ENCODE data around the gene PDE6D. TPM values are rescaled to one million over a fixed set of nuclear protein-coding genes. Genes with fewer than 3 reads are reported as not detected.

Gene PDE6D
- total RNA-seq, 2 experiments from 2014 or later: 25.6 to 27.1 TPM

- no peak overlapping the region for H3K27ac Mint-ChIP-seq
- H3K4me3 Mint-ChIP-seq: no peak overlapping the region
- CTCF ChIA-PET: no interaction called here
- H3K36me3 Mint-ChIP-seq (ENCODE audit: low read depth): peaks cover 6% of the 10 kb centered on the region
- DNase-seq: no peak
- H3K4me1 Mint-ChIP-seq (ENCODE audit: low read depth): no peaks in the 10 kb centered on the region
- no peaks in the 10 kb centered on the region for H3K9me3 Mint-ChIP-seq
- intact Hi-C loops (cut with micrococcal nuclease): no loop called here
- H3K27me3 Mint-ChIP-seq (ENCODE audit: low read depth): no peaks in the 10 kb centered on the region
Observed at GRCh38 chr2:231727621-231728020, 53.5 kb downstream of the PDE6D start.

DNA sequence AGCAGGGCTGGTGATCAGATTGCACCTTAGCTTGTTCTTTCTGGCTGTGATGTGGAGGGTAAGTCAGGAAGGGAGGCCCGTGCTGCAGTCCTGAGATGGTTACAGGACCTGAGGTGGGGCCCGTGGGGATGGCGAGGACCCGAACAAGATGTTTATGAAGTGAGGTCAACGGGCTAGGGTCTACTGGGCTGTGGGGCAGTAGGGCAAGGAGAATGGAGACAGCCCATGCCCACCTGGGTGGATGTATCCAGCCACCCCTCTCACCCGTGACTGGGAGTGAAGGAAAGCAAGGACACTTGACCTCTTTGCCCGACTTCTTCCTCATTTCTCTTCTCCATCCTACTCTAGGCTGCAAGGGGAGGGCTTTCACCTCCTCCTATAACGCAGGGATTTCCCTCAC, 54.8 kb downstream of the PDE6D start:
- Mint-ChIP-seq H3K36me3 (ENCODE audit: low read depth) (peaks cover 5% of the 10 kb centered on the region), H3K27ac (no peak overlapping the region), H3K4me1 (ENCODE audit: low read depth) (no peaks in the 10 kb centered on the region), H3K4me3 (no peak overlapping the region), H3K27me3 (ENCODE audit: low read depth) (no peaks in the 10 kb centered on the region), H3K9me3 (no peaks in the 10 kb centered on the region)
- no peak for DNase-seq
- CTCF ChIA-PET: interaction anchor here (2.4 to 3.0 kb wide), 3 partner anchors 11 to 114 kb away, joined by 11 to 38 read pairs (median 21); no protein-coding TSS in a partner anchor
- intact Hi-C loops (cut with micrococcal nuclease): no loop called here

- intact Hi-C loops (cut with micrococcal nuclease): no loop called here
- no peaks in the 10 kb centered on the region for H3K9me3 Mint-ChIP-seq
Observed at GRCh38 chr2:231725476-231725875, 55.6 kb downstream of the PDE6D start.

DNA sequence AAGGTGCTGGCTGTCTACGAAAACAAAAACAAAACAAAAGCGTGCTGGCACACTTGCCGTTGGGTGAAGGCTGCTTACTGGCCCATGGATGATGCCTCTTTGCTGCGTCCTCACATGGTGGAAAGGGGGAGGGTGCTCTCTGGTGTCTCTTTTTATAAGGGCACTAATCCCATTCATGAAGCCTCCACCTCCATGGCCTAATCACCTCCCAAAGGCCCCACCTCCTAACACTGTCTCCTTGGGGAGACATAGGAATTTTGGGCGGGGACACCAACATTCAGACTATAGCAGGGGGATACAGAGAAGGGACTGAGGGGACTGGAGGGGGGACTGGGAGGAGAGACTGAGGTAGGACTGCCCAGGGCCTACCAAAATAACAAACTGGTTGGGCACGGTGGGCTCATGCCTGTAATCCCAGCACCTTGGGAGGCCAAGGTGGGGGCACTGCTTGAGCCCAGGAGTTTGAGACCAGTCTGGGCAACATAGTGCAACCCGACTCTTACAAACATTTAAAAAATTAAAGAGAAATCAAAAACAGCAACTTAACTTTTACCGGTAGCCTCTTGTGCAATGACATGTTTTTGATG, 58.3 kb downstream of the PDE6D start:
- Mint-ChIP-seq H3K4me3 (no peak overlapping the region), H3K9me3 (no peaks in the 10 kb centered on the region), H3K27ac (no peak overlapping the region), H3K36me3 (ENCODE audit: low read depth) (peaks cover 1% of the 10 kb centered on the region), H3K27me3 (ENCODE audit: low read depth) (no peaks in the 10 kb centered on the region), H3K4me1 (ENCODE audit: low read depth) (no peaks in the 10 kb centered on the region)
- DNase-seq: no peak
- CTCF ChIA-PET: interaction anchor here (12.1 kb wide), 1 partner anchor 46 kb away, joined by 408 read pairs; no protein-coding TSS in a partner anchor
- intact Hi-C loops (cut with micrococcal nuclease): no loop called here

More at GRCh38 chr2:231725476-231725875, 55.6 kb downstream of the PDE6D start:
- CTCF ChIA-PET: interaction anchor here (1.2 to 3.0 kb wide), 6 partner anchors 10 to 113 kb away, joined by 3 to 38 read pairs (median 8); no protein-coding TSS in a partner anchor
- H3K4me1 Mint-ChIP-seq (ENCODE audit: low read depth): no peaks in the 10 kb centered on the region
- no peak overlapping the region for H3K4me3 Mint-ChIP-seq
- H3K27me3 Mint-ChIP-seq (ENCODE audit: low read depth): no peaks in the 10 kb centered on the region
- H3K36me3 Mint-ChIP-seq (ENCODE audit: low read depth): peaks cover 4% of the 10 kb centered on the region
- H3K27ac Mint-ChIP-seq: no peak overlapping the region
- no peak for DNase-seq

GRCh38 chr2:231720987-231721966, 59.8 kb downstream of the PDE6D start:
- Mint-ChIP-seq H3K27ac (no peak overlapping the region), H3K36me3 (ENCODE audit: low read depth) (no peaks in the 10 kb centered on the region), H3K9me3 (no peaks in the 10 kb centered on the region), H3K4me3 (no peak overlapping the region), H3K27me3 (ENCODE audit: low read depth) (no peaks in the 10 kb centered on the region), H3K4me1 (ENCODE audit: low read depth) (no peaks in the 10 kb centered on the region)
- DNase-seq: no peak
- intact Hi-C loops (cut with micrococcal nuclease): no loop called here
- CTCF ChIA-PET: interaction anchor here (0.5 to 12.1 kb wide), 6 partner anchors 21 to 239 kb away, joined by 3 to 408 read pairs (median 3); no protein-coding TSS in a partner anchor

GRCh38 chr2:231720292-231720986, 60.6 kb downstream of the PDE6D start:
- H3K4me1 Mint-ChIP-seq (ENCODE audit: low read depth): no peaks in the 10 kb centered on the region
- H3K9me3 Mint-ChIP-seq: no peaks in the 10 kb centered on the region
- H3K27me3 Mint-ChIP-seq (ENCODE audit: low read depth): no peaks in the 10 kb centered on the region
- H3K36me3 Mint-ChIP-seq (ENCODE audit: low read depth): no peaks in the 10 kb centered on the region
- CTCF ChIA-PET: interaction anchor here (0.5 to 12.1 kb wide), 3 partner anchors 20 to 44 kb away, joined by 3 to 408 read pairs (median 4); no protein-coding TSS in a partner anchor
- no peak for DNase-seq
- H3K27ac Mint-ChIP-seq: no peak overlapping the region
- no peak overlapping the region for H3K4me3 Mint-ChIP-seq
- intact Hi-C loops (cut with micrococcal nuclease): no loop called here

- Mint-ChIP-seq H3K4me1 (ENCODE audit: low read depth) (peaks cover 7% of the 10 kb centered on the region), H3K4me3 (no peak overlapping the region), H3K27ac (no peak overlapping the region), H3K36me3 (ENCODE audit: low read depth) (no peaks in the 10 kb centered on the region), H3K27me3 (ENCODE audit: low read depth) (no peaks in the 10 kb centered on the region), H3K9me3 (no peaks in the 10 kb centered on the region)
- CTCF ChIA-PET: interaction anchor here (8.9 to 12.1 kb wide), 2 partner anchors 31 to 42 kb away, joined by 123 to 408 read pairs; no protein-coding TSS in a partner anchor
- intact Hi-C loops (cut with micrococcal nuclease): no loop called here
- no peak for DNase-seq
Observed at GRCh38 chr2:231718799-231719198, 62.3 kb downstream of the PDE6D start.

DNA sequence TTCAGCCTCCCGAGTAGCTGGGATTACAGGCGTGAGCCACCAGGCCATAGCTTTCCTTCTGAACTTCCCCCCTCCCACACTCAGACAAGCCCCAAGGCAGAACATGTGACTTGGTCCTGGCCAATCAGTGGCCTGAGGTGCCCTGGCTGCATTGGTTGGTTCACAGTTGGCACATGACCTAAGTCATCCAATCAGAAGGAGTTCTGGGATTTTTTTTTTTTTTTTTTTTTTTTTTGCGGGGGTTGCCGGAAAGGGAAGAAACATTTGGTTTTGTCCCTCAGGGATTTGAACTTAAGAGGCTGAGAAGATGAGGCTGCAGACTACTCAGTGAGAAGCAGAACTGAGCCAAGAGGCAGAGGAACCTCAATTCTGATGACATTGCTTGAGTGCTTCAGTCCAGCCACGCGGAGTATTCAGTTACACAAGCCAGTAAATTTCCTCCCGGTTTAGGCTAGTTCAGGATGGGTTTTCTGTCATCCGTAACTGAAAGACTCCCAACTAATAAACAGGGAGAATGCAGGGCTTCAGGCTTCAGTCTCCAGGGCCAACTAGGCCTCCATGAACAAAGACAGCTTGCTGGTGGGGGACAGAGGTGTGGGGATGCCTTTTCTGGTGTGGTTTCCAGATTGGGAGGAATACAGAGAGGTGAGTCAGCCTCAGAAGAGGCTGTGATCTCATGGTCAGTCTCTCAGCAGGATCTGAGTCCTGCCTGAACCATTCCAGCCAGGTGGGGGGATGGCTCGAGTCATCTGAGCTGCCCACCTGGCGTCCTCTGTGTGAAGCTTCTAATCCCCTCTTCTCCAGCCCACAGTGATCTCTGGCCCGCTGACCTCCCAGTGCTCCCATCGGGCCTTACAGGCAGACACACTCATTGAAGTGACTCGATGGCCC, 63.6 kb downstream of the PDE6D start:
- Mint-ChIP-seq H3K27ac (no peak overlapping the region), H3K9me3 (no peaks in the 10 kb centered on the region), H3K4me1 (ENCODE audit: low read depth) (peaks cover 16% of the 10 kb centered on the region), H3K27me3 (ENCODE audit: low read depth) (no peaks in the 10 kb centered on the region), H3K36me3 (ENCODE audit: low read depth) (peaks cover 8% of the 10 kb centered on the region), H3K4me3 (no peak overlapping the region)
- DNase-seq: no peak
- intact Hi-C loops (cut with micrococcal nuclease): no loop called here
- CTCF ChIA-PET: interaction anchor here (0.5 to 12.1 kb wide), 10 partner anchors 8 to 572 kb away, joined by 3 to 408 read pairs (median 28); partner anchors contain the start of gene PTMA

DNA sequence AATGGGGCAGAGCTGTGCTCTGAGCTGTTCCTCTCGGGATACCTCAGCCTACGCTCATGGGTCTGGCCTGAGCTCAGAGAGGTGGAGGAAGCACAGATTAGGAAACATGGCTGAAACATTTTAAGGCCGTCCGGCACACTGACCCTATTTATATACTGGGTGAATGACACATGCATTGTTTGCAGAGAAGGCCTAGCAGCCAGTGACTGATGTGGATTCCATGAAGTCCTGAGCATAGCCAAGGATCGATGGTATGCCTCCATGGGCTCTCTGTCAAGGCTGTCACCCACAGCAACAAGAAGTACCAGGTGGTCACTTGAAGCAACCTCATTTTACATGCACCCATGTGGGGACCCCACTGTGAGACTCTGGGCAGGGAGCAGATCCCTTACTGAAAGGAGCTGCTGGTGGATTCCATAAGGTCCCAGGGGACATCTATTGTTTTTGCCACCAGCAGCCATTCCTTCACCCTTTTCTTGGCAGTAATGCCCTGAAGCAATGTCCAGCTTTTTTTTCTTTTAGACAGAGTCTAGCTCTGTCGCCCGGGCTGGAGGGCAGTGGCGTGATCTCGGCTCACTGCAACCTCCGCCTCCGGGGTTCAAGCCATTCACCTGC, 64.3 kb downstream of the PDE6D start:
- CTCF ChIA-PET: interaction anchor here (0.6 to 12.1 kb wide), 13 partner anchors 8 to 236 kb away, joined by 3 to 408 read pairs (median 5); partner anchors contain the start of gene PTMA
- intact Hi-C loops (cut with micrococcal nuclease): no loop called here
- no peak for DNase-seq
- no peak overlapping the region for H3K4me3 Mint-ChIP-seq
- H3K9me3 Mint-ChIP-seq: no peaks in the 10 kb centered on the region
- H3K27ac Mint-ChIP-seq: no peak overlapping the region
- H3K36me3 Mint-ChIP-seq (ENCODE audit: low read depth): peaks cover 15% of the 10 kb centered on the region
- H3K27me3 Mint-ChIP-seq (ENCODE audit: low read depth): no peaks in the 10 kb centered on the region
- H3K4me1 Mint-ChIP-seq (ENCODE audit: low read depth): peaks cover 23% of the 10 kb centered on the region

GRCh38 chr2:231715988-231716616, 65.0 kb downstream of the PDE6D start:
- peaks cover 22% of the 10 kb centered on the region for H3K36me3 Mint-ChIP-seq (ENCODE audit: low read depth)
- no peak overlapping the region for H3K27ac Mint-ChIP-seq
- no peak overlapping the region for H3K4me3 Mint-ChIP-seq
- intact Hi-C loops (cut with micrococcal nuclease): loop anchor here (1.0 kb wide), 4 partner anchors 29 to 153 kb away; no protein-coding TSS in a partner anchor
- no peaks in the 10 kb centered on the region for H3K9me3 Mint-ChIP-seq
- H3K4me1 Mint-ChIP-seq (ENCODE audit: low read depth): peaks cover 27% of the 10 kb centered on the region
- H3K27me3 Mint-ChIP-seq (ENCODE audit: low read depth): no peaks in the 10 kb centered on the region
- CTCF ChIA-PET: interaction anchor here (0.6 to 12.1 kb wide), 18 partner anchors 9 to 249 kb away, joined by 3 to 408 read pairs (median 9); partner anchors contain the start of gene PTMA
- no peak for DNase-seq

Data from activated naive CD4-positive, alpha-beta T cell treated with anti-CD3 and anti-CD28 coated beads for 36 hours (primary cell).